Epithelial cell of esophagus (primary cell): ENCODE data around the gene RXFP2.

ENCODE experiments used
- DNase-seq: peaks from one replicate; pipeline ENCODE4 v3.0.0; 2010; ENCODE audit warnings: low read depth
- H3K4me3 ChIP-seq: 2 replicates; pipeline ENCODE4 v1.5.1; 2011; ENCODE audit warnings: mild to moderate bottlenecking, low read length, control low read depth
- CTCF ChIP-seq: IDR thresholded peaks from 2 replicates; pipeline ENCODE4 v1.5.1; 2011; ENCODE audit warnings: low read depth, mild to moderate bottlenecking, low read length, control low read depth, inconsistent platforms; ENCODE audit not compliant: insufficient read depth; ENCODE audit errors: missing control alignments

The RXFP2 gene

GRCh38 chr13:31815361-31816144, 76.2 kb downstream of the RXFP2 start:
- TF ChIP-seq CTCF: no peak
- DNase-seq: no peak

GRCh38 chr13:31818236-31818635, 78.9 kb downstream of the RXFP2 start:
- no peak overlapping the region for H3K4me3 ChIP-seq
- no peak for TF ChIP-seq CTCF
- DNase-seq: peak; percentile 6

More at GRCh38 chr13:31815361-31816144, 76.2 kb downstream of the RXFP2 start:
- no peak overlapping the region for H3K4me3 ChIP-seq

GRCh38 chr13:31824705-31825517, 85.6 kb downstream of the RXFP2 start:
- no peak for DNase-seq

GRCh38 chr13:31826521-31826920, 87.2 kb downstream of the RXFP2 start:
- no peak overlapping the region for H3K4me3 ChIP-seq
- no peak for TF ChIP-seq CTCF

More at GRCh38 chr13:31824705-31825517, 85.6 kb downstream of the RXFP2 start:
- TF ChIP-seq CTCF: no peak
- no peak overlapping the region for H3K4me3 ChIP-seq

GRCh38 chr13:31827707-31828106, 88.4 kb downstream of the RXFP2 start:
- H3K4me3 ChIP-seq: no peak overlapping the region
- no peak for DNase-seq
- no peak for TF ChIP-seq CTCF

More at GRCh38 chr13:31826521-31826920, 87.2 kb downstream of the RXFP2 start:
- no peak for DNase-seq

- H3K4me3 ChIP-seq: no peak overlapping the region
- no peak for TF ChIP-seq CTCF
- peak; percentile 62 for DNase-seq
These were observed 96.6 kb downstream of the RXFP2 start for GRCh38 chr13:31835932-31836331.
